Measurements from ENCODE around the gene ZNF385B.

Gene ZNF385B

GRCh38 chr2:179604598-179604997 is 256.8 kb downstream of the ZNF385B start:
- no peak overlapping the region for H3K9ac ChIP-seq
- no peaks in the 10 kb centered on the region for H4K20me1 ChIP-seq
- H3K9me3 ChIP-seq, result no peaks in the 10 kb centered on the region
- no peaks in the 10 kb centered on the region for H3K4me1 ChIP-seq
- H3K4me2 ChIP-seq, result no peak overlapping the region
- H3K27me3 ChIP-seq, result no peaks in the 10 kb centered on the region
- TF ChIP-seq Cebpa-rat (IDR thresholded peaks at IDR 0.05), result no peak
- H3K27ac ChIP-seq, result no peak overlapping the region
- H3K36me3 ChIP-seq, result no peaks in the 10 kb centered on the region
- no peak overlapping the region for H3K4me3 ChIP-seq

- Histone ChIP-seq H3K4me1 (no peaks in the 10 kb centered on the region), H4K20me1 (no peaks in the 10 kb centered on the region), H3K9me3 (no peaks in the 10 kb centered on the region), H3K27me3 (no peaks in the 10 kb centered on the region), H3K4me2 (no peak overlapping the region), H3K27ac (no peak overlapping the region), H3K36me3 (no peaks in the 10 kb centered on the region), H3K9ac (no peak overlapping the region), H3K4me3 (no peak overlapping the region)
- TF ChIP-seq Cebpa-rat (IDR thresholded peaks at IDR 0.05), result no peak
Observed at GRCh38 chr2:179602452-179602851, 259.0 kb downstream of the ZNF385B start.

GRCh38 chr2:179596018-179596417 is 265.4 kb downstream of the ZNF385B start:
- H3K4me2 ChIP-seq, result no peak overlapping the region
- TF ChIP-seq Cebpa-rat (IDR thresholded peaks at IDR 0.05), result no peak
- no peak overlapping the region for H3K27ac ChIP-seq
- no peaks in the 10 kb centered on the region for H3K4me1 ChIP-seq
- no peak overlapping the region for H3K9ac ChIP-seq
- no peak overlapping the region for H3K4me3 ChIP-seq
- H4K20me1 ChIP-seq, result no peaks in the 10 kb centered on the region
- no peaks in the 10 kb centered on the region for H3K27me3 ChIP-seq
- H3K36me3 ChIP-seq, result no peaks in the 10 kb centered on the region
- H3K9me3 ChIP-seq, result no peaks in the 10 kb centered on the region

GRCh38 chr2:179595284-179595683 is 266.1 kb downstream of the ZNF385B start:
- no peak overlapping the region for H3K4me3 ChIP-seq

GRCh38 chr2:179594268-179595112 is 266.9 kb downstream of the ZNF385B start:
- Histone ChIP-seq H4K20me1 (no peaks in the 10 kb centered on the region), H3K4me2 (no peak overlapping the region)

More at GRCh38 chr2:179595284-179595683, 266.1 kb downstream of the ZNF385B start:
- Histone ChIP-seq H3K27me3 (no peaks in the 10 kb centered on the region), H3K9ac (no peak overlapping the region), H3K27ac (no peak overlapping the region), H3K36me3 (no peaks in the 10 kb centered on the region), H3K4me2 (no peak overlapping the region), H3K4me1 (no peaks in the 10 kb centered on the region), H4K20me1 (no peaks in the 10 kb centered on the region), H3K9me3 (no peaks in the 10 kb centered on the region)
- TF ChIP-seq Cebpa-rat (IDR thresholded peaks at IDR 0.05), result no peak

GRCh38 chr2:179593323-179593722 is 268.1 kb downstream of the ZNF385B start:
- Histone ChIP-seq H3K36me3 (no peaks in the 10 kb centered on the region), H3K4me1 (no peaks in the 10 kb centered on the region), H4K20me1 (no peaks in the 10 kb centered on the region), H3K4me3 (no peak overlapping the region), H3K9ac (no peak overlapping the region), H3K27ac (no peak overlapping the region), H3K27me3 (no peaks in the 10 kb centered on the region), H3K4me2 (no peak overlapping the region), H3K9me3 (no peaks in the 10 kb centered on the region)
- no peak for TF ChIP-seq Cebpa-rat (IDR thresholded peaks at IDR 0.05)

More at GRCh38 chr2:179594268-179595112, 266.9 kb downstream of the ZNF385B start:
- Histone ChIP-seq H3K4me1 (no peaks in the 10 kb centered on the region), H3K4me3 (no peak overlapping the region), H3K9ac (no peak overlapping the region), H3K27me3 (no peaks in the 10 kb centered on the region), H3K36me3 (no peaks in the 10 kb centered on the region), H3K27ac (no peak overlapping the region), H3K9me3 (no peaks in the 10 kb centered on the region)
- no peak for TF ChIP-seq Cebpa-rat (IDR thresholded peaks at IDR 0.05)

- no peak overlapping the region for H3K4me3 ChIP-seq
- no peak overlapping the region for H3K27ac ChIP-seq
- H3K4me2 ChIP-seq, result no peak overlapping the region
- no peaks in the 10 kb centered on the region for H3K36me3 ChIP-seq
- no peaks in the 10 kb centered on the region for H3K9me3 ChIP-seq
- no peak overlapping the region for H3K9ac ChIP-seq
- H4K20me1 ChIP-seq, result no peaks in the 10 kb centered on the region
- TF ChIP-seq Cebpa-rat (IDR thresholded peaks at IDR 0.05), result no peak
- no peaks in the 10 kb centered on the region for H3K4me1 ChIP-seq
- H3K27me3 ChIP-seq, result no peaks in the 10 kb centered on the region
Observed at GRCh38 chr2:179592167-179592936, 269.1 kb downstream of the ZNF385B start.

GRCh38 chr2:179591690-179592089 is 269.7 kb downstream of the ZNF385B start:
- Histone ChIP-seq H4K20me1 (no peaks in the 10 kb centered on the region), H3K4me1 (no peaks in the 10 kb centered on the region), H3K27ac (no peak overlapping the region), H3K36me3 (no peaks in the 10 kb centered on the region), H3K27me3 (no peaks in the 10 kb centered on the region), H3K9me3 (no peaks in the 10 kb centered on the region), H3K4me2 (no peak overlapping the region), H3K4me3 (no peak overlapping the region), H3K9ac (no peak overlapping the region)
- no peak for TF ChIP-seq Cebpa-rat (IDR thresholded peaks at IDR 0.05)

- H3K4me1 ChIP-seq, result no peaks in the 10 kb centered on the region
- no peak overlapping the region for H3K4me2 ChIP-seq
- no peaks in the 10 kb centered on the region for H3K9me3 ChIP-seq
- H3K4me3 ChIP-seq, result no peak overlapping the region
- no peaks in the 10 kb centered on the region for H3K27me3 ChIP-seq
- H3K27ac ChIP-seq, result no peak overlapping the region
- no peak overlapping the region for H3K9ac ChIP-seq
- no peak for TF ChIP-seq Cebpa-rat (IDR thresholded peaks at IDR 0.05)
- no peaks in the 10 kb centered on the region for H3K36me3 ChIP-seq
- no peaks in the 10 kb centered on the region for H4K20me1 ChIP-seq
Observed at GRCh38 chr2:179588486-179589145, 272.8 kb downstream of the ZNF385B start.

- no peaks in the 10 kb centered on the region for H3K36me3 ChIP-seq
- H3K9ac ChIP-seq, result no peak overlapping the region
- no peaks in the 10 kb centered on the region for H3K9me3 ChIP-seq
- H3K27me3 ChIP-seq, result no peaks in the 10 kb centered on the region
- H3K4me2 ChIP-seq, result no peak overlapping the region
- no peak overlapping the region for H3K4me3 ChIP-seq
- no peaks in the 10 kb centered on the region for H4K20me1 ChIP-seq
- H3K27ac ChIP-seq, result no peak overlapping the region
- TF ChIP-seq Cebpa-rat (IDR thresholded peaks at IDR 0.05), result no peak
- H3K4me1 ChIP-seq, result no peaks in the 10 kb centered on the region
Observed at GRCh38 chr2:179584760-179585159, 276.7 kb downstream of the ZNF385B start.
